NCI-H2196 treated with DMSO at 0.1 percent for 48 hours (cell line): Measurements from ENCODE around the gene TUBB6.

ENCODE experiments used
- DNase-seq: peaks from one replicate; lab custom pipeline; 2025; ENCODE audit not compliant: unreplicated experiment; lab: John Stamatoyannopoulos, UW

The TUBB6 gene

GRCh38 chr18:12335503-12335902 is 27.5 kb downstream of the TUBB6 start:
- no peak for DNase-seq

DNA sequence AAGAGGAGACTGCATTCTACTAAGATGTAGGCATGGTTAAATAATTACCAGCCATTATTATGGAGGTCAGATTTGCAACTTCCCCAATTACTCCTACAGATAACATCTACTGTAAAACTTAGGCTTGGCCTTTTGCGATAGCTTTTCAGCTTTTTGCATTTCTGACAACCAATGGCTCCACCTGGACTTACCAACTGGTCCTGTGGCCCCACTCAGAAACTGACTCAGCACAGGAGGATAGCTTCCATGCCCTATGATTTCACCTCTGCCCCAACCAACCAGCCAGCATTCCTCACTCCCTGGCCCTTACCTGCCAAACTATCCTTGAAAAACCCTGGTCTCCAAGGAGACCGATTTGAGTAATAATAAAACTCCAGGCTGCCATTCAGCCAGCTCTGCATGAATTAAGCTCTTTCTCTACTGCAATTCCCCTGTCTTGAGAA is 28.2 kb downstream of the TUBB6 start:
- DNase-seq, result no peak

- no peak for DNase-seq
Observed at GRCh38 chr18:12336887-12337286, 28.8 kb downstream of the TUBB6 start.

GRCh38 chr18:12338382-12338781 is 30.3 kb downstream of the TUBB6 start:
- DNase-seq, result no peak

- DNase-seq, result no peak
Observed at GRCh38 chr18:12340945-12341660, 33.1 kb downstream of the TUBB6 start.

DNA sequence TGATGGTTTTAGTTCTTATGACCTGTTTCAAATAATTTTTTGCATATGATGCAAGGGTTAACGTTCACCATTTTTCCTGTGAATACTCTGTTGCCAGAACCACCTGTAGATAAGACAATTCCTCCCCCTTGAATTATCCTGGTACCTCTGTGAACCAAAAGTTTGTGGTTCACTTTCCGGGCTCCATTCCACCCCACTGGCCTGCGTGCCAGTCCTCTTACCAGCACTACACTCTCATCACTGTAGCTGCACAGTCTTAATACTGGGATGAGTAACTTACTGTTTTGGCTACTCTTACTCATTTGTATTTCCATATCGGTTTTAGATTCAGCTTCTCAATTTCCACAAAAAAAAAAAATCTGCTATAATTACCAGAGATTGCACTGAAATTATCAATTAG is 34.6 kb downstream of the TUBB6 start:
- no peak for DNase-seq

- DNase-seq, result no peak
Observed at GRCh38 chr18:12345491-12346239, 37.6 kb downstream of the TUBB6 start.

GRCh38 chr18:12346240-12346565 is 38.2 kb downstream of the TUBB6 start:
- no peak for DNase-seq

DNA sequence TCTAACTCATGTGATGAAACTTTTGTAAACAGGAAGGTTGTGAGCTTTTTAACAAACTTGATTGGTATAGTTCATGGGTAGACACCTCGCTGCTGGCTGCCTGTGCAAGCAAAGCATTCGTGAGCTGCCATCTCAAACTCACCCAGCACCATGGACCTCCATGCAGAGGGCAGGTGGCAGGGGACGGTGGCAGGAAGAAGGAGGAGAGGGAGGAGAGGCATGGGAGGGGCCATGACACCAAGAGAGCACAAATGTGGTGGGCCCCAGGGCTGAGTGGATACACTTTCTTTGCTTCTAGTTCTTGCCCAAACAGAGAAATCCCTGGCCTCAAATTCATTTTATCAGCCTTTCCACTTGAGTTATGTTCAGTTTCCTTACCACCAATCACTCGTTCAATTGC is 39.9 kb downstream of the TUBB6 start:
- no peak for DNase-seq

DNA sequence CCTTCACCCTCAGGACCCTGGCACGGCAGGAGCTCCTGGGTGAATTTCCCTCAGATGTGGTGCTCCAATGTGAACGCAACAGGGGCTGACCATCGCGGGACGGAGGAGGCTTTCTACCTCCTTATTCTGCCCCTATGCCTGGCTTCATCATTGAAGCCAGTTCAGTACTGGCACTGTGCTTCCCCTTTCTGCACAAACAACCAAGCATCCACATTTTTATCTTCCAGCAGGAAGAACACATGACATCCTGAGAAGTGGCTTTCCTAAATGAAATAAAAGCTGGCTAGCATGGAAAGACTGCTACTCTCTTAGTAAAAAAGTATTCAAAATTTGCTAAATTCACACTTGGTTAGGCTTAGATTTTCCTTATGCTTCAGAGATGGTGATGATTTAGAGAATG is 44.1 kb downstream of the TUBB6 start:
- DNase-seq, result no peak

DNA sequence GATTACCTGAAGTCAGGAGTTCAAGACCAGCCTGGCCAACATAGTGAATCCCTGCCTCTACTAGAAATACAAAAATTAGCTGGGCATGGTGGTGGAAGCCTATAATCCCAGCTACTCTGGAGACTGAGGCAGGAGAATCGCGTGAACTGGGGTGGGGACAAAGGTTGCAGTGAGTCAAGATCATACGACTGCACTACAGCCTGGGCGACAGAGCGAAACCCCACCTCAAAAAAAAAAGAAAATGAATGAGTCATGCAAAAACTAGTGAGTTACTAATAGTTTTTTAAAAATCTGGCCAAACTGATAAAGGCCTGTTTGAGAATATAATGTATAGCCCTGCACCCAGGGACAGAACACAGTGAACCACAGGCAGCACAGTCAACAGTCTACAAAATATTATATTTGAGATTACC is 51.5 kb downstream of the TUBB6 start:
- no peak for DNase-seq

DNA sequence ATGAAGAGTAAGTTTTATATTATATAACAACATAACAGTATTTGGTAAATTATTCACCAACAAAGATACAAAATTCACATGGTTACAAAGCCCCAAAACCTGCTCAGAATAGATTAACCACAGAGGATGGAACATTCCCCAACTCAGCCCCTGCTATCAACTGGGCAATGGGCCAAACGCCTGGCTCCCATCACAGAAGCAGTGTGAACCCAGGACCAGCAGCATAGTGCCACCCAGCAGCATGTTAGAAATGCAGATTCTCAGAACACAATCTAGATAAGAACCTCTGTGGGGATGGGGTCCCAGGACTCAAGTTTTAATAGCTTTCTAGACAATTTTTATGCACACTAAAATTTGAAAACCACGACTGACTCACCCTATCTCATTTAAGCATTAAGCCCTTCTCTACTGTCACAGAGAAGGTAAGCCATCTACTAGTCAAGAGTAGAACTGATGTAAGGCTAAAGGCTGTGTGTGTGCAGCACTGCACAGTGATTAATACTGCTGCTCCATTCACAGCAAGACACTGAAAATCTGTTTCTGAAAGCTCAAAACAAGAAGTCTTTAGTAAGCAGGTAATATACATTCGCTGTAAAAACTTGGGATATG is 53.8 kb downstream of the TUBB6 start:
- DNase-seq, result no peak

DNA sequence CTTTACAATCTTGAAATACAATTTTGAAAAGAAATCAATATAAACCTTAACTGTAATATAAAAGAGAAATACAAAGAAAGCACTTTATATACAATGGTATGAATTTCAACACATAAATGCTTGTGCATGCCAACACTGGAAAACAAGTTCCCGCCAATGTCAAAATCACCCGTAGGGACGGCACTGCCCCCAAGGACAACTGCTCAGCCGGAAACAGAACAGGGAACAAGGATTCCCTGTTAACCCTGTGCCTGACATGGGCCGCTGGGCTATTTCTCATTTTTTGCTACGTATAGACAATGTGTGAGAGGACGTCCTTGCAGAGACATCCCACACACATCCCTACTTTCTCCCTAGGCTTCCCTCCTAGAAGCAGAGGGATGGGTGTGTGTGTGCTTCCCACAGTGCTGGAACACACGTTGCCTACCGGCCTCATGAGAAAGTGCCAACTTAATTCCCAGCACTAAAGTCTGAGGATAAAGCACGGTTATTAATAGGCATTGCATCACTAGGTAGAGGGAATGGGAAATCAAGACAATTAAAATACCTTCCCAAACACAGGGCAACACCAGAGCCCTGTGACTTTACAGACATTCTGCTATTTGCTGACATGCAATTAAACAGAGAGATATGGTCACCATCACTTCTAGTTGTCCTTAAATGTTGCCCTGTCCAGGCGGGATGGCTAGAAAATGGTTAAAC is 54.6 kb downstream of the TUBB6 start:
- DNase-seq, result no peak

- DNase-seq, result no peak
Observed at GRCh38 chr18:12366379-12366778, 58.3 kb downstream of the TUBB6 start.

DNA sequence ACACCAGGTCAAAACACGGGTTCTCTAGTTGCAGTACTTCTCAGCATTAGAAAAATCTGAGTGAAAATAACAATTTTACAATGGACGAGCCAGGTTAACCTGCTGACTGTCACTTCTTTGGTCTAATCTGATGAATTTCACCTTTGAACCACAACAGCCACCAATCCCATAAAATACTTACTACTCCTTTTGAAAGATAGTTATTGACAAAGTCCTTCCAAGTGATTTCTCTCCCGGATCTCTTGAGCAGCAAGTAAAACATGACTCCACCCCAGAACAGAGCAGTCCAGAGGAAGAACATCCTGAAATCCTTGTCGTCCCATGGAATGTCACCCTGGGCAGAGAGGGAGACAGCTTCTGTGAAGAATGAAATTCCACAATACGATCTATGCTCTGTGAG is 58.7 kb downstream of the TUBB6 start:
- DNase-seq, result no peak

GRCh38 chr18:12369211-12369610 is 61.2 kb downstream of the TUBB6 start:
- DNase-seq, result no peak

DNA sequence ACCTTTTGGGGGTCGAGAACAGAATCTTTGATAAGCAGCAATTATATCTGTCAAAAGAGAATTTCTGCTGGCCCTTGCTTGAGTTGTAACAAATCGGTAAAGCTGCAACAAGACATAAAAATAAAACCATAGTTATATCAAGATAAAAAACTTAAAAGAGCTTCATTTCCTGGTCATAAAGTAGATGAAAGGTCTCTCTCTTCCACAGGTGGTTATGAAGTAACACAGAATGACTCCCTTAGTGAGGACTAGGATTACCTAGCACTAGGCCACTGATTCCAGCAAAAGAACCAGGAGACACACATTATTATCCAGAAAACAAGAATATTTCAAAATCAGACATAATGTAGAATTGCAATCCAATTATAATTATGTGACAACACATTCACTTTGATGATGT is 63.5 kb downstream of the TUBB6 start:
- DNase-seq, result no peak

DNA sequence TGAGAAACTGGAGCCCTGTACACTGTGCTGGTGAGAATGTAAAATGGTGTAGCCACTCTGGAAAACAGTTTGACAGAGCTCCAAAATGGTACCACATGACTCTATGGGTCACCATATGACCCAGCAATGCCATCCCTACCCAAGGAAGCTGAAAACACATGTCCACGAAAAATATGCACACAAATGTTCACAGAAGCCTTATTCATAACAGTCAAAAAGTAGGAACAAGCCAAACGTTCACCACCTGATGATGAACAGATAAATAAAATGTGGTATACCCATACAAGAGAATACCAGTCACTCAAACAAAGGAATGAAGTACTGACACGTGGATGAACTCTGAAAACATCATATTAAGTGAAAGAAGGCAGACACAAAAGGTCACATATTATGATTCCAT is 64.4 kb downstream of the TUBB6 start:
- no peak for DNase-seq

- no peak for DNase-seq
Observed at GRCh38 chr18:12373116-12373770, 65.2 kb downstream of the TUBB6 start.

DNA sequence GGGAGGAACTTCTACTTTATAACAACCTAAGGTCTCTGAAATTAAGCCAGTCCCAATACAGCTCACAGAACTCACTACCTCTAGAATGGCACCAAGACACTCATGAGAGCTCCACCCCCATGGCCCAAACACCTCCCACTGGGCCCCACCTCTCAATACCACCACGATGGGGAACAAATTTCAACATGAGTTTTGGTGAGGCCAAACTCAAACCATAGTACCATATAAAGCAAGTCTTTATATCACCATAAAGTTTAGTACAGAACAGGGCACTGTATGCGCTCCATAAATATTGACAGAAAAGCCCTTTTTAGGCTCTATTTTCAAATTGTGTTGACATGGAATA is 65.7 kb downstream of the TUBB6 start:
- DNase-seq, result no peak

GRCh38 chr18:12374401-12374800 is 66.4 kb downstream of the TUBB6 start:
- DNase-seq, result no peak
